HG03342 (cell line): ENCODE data around the gene MEGF11.

Experiments
- ATAC-seq: cut with Tn5 transposase; IDR thresholded peaks from one replicate; pipeline ENCODE4 v1.9.1; 2021; ENCODE audit warnings: mild to moderate bottlenecking, moderate library complexity; ENCODE audit not compliant: unreplicated experiment

Gene MEGF11

DNA sequence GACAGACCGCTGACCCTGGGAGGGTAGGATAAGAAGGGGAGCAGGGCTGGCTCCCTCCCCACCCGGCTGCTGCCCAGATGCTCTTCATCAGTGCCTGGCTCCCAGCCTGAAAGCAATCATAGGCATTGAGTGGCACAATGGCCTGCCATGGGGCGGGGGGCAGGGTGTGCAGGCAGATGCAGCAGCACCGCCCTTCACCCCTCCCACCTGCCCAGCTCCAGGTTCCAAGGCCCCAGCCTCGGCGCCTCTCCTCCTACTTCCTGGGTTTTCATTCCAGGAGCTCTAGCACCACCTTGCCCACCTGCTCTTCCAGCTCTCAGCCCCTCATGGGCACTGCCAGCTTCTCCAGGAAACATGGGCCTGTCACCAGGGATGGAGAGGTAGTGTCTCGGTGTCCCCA, 101.7 kb downstream of the MEGF11 start:
- ATAC-seq = no peak

DNA sequence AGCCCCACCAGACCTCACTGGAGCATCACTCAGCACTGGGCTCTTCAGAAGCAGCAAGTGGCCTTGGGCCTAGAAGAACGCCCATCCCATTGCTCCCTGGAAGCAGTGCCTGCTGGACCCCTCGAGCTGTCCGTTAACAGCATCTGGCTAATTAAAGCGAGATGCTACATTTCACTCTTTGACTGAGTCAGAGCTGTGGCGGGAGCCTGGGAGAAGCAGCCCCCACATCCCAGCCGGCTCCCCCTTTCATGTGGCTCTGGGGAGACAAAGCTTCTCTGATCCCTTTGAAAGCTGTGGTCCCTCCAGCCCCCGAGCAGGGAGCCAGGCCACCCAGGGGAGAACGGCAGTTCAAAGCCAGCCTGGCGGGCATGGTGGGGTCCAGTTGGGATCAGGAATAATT, 103.7 kb downstream of the MEGF11 start:
- ATAC-seq = no peak

DNA sequence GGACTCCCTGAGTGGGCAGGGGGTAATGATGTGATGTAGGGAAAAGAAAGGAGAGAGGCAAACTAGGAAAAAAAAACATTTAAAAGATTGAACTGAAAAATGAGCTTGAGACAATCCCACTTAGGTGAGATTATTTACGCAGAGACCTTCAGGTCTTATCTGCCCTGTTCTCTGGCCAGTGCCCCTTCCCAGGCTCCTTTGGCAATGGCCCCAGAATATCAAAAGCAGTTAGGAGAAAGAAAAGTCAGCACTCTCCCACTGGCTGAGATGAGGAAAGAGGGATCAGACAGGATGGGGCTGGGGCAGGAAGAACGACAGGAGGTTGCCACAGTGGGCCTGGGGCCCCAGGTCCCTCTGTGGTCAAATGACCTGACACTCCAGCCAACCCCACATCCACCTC, 105.4 kb downstream of the MEGF11 start:
- ATAC-seq = no peak

DNA sequence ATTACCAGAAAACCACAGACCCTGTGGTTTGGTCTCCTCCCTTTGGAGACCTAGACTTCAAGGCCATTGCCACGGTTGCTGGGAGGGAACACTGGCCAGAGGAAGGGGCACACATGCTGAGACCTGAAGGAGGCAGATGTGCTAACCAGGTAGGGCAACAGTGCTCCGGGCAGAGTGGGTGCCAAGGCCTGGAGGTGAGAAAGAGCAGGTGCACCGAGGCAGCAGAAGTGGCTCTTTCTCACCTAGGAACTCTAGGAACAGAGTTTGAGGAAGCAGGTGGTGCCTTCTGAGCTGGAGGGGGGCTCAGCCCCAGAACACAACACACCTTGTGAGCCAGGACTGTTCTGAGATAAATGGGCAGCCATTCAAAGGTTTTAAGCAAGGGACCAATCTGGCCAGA, 106.1 kb downstream of the MEGF11 start:
- no peak for ATAC-seq

DNA sequence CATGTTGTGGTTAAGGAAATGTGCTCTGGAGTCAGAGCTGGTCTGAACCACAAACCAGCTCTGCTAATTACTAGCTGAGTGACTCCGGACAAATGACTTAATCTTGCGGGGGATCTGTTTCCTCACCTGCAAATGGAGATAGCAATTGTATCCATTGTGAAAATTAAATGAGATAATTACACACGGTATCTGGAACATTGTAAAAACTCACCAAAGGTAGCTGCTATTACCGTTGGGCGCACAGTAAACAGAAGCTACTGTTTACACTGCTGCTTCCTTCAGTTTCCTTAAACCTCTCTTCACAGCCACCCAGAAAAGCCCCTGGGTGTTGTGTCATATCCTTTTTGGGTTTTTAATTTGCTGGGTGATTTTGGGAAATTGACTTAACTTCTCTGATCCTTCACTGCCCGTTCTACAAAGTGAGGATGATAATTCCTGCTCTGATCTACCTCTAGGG, 107.8 kb downstream of the MEGF11 start:
- no peak for ATAC-seq

DNA sequence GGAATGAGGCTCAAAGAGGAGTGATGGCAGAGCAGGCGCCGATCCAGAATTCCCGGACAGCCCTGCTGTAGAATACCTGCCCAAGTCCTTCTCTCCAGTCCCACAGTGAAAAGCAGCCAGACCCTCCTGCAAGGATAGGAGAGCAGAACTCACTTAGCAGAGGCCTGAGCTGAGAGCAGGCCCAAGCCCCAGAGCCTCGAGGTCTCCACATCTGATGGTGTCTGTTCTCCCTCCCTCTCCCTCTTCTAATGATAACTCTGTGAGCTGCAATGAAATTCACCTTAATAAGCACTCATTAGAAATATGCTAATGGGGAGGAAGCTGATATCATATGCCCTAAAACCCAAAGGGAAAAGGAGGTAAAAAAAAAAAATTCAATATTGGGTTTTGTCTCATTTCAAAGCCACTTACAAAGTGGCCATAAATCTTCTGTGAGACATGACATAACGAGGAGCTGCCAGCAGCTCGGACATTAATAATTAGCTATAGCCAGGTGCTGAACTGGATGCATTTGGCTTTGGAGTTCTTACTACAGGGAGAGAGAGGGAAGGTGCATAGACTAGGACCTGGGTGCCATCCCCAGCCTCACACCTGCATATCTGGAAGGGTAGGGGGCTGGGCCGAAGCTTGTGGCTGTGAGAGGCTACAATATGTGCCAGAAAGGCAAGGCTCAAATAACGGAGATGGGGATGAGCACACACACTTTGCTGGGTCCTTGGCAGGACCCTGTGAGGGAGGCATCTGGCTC, 108.4 kb downstream of the MEGF11 start:
- ATAC-seq = no peak

DNA sequence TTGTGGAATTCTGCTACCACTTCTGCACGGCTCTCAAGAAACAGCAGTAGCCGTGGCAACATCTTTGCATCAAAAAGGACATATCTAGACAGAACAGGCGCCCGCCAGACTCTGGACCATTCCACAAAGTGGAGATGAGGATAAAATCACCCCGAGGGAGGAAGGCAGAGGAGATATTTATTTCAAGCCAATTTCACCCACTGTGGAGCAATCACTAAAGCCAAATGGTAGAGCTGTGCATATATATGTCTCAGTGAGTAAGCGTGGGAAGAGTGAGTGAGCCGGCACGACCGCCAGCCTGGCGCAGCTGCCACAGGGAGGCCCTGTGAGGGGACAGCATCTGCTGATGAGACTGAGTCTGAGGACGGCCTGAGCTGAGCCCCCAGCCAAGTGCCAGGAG, 111.3 kb downstream of the MEGF11 start:
- no peak for ATAC-seq

DNA sequence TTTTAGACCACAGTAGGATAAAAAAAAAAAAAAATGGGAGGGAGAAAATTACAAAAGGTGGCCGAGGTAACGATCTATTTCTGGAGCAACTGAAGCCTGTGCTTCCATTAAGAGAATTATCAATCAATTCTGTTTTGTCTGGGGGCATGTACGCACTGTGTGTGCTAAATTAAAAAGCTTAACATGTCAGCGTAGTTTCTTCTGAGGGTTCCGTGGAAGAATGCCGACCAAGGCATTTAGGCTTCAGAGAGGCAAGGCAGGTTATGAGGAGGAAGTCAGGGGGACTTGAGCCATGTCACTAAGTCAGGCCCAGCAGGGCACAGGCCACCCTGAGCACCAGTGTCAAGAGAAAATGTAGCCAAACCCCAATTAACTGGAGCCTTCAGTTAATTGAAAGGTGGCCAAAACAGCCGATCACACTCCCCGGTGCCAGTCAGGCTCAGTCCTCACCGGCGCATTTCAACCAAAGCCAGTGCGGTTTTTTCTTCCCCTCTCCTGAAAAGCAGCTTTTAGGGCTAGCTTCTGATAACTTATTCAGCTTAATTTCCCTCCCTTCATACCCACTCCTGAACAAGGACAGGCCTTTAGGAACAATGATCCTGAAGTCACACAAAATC, 113.9 kb downstream of the MEGF11 start:
- no peak for ATAC-seq

DNA sequence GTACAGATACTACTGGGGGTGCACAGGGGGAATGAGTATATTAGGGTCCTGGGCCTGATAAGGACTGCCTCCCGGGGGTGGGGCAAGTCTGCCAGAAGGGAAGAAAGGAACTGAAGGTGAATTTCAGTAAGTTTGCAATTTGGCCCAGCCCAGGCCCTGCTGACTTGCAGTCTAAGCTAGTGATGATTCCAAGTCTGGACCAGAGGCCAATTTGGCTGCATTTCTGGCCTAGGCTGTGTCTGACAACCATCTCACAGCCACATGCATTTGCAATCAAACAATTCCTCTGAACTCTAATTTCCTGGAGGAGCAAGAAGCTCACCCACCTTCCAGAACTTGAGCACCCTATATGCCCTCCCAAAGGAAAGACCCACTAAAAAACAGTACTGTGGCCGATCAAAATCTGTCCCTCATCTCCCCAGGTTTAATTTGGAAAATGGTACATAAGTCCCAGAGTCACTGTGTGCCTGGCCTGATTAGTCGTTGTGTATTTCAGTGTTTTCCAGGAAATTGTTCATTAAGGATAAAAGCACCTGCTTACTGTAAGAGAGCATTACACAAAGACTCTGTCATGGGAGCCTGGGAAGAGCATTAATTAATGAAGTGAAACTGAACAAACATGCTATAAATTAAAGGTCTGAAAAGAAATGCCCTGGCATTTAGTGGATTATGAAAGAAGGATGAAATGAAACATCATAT, 114.5 kb downstream of the MEGF11 start:
- ATAC-seq = no peak

DNA sequence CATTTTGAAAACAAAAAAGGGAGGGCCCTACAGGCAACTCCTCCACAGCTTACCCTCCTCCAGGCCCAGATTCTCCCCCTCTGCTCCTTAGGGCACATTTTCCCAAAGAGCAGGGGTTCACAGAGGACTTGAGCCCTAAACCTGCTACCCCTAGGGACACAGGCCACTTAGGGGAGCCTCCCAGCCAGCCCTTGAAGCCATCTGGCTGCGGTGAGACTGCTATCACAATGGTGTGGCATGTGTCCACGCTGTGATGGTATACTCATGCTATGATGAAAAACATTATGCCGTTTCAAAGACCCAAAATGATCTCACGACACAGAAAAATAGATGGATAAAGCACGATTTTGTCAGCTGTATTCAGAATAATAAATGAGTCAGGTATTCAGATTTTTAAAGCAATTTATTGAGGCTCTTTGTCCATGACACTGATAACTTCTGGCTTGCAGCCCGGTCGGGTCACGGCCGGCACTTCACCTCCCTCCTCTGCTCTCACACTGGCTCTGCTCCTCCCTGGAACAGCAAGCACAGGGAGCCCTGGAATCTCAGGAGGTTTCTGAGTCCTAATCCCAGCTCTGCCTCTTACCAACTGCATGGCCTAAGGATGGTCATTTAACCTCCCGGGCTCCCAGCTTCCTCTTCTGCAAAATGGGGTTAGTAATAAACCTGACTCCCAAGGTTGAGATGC, 115.3 kb downstream of the MEGF11 start:
- ATAC-seq = no peak

DNA sequence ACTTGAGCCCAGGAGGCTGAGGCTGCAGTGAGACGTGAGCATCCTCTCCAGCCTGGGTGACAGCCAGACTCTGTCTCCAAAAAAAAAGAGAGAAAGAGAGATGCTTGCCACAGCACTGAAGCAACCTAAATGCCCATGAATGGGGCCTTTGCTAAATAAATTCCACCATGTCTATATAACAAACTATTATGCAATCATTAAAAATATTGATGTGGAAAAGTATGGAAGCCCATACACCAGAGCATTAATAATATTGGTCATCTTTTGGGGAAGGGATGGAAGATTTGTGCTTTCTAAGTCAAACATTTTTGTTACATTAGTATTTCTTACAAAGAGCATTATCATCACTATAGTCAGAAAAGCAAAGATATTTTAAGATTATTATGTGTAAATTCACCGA, 116.6 kb downstream of the MEGF11 start:
- ATAC-seq = no peak

DNA sequence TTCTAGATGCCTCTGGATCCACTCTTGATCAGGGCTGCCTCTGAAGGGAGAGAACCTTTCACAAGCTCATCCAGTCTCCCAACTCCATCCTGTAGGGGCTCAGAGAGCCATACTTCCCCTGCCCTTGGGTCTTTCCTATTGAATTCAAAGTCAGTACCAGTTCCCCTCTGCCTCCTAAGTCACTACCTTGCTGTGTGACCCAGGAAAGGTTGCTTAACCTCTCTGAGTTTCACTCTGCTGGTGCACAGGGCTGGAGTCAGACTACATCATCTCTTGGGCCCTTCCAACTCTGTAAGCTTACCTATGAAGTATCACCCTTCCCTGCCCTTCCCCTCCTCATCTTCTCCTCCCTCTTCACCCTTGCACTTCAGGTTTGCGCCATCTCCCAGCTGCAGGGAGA, 117.9 kb downstream of the MEGF11 start:
- ATAC-seq = no peak

DNA sequence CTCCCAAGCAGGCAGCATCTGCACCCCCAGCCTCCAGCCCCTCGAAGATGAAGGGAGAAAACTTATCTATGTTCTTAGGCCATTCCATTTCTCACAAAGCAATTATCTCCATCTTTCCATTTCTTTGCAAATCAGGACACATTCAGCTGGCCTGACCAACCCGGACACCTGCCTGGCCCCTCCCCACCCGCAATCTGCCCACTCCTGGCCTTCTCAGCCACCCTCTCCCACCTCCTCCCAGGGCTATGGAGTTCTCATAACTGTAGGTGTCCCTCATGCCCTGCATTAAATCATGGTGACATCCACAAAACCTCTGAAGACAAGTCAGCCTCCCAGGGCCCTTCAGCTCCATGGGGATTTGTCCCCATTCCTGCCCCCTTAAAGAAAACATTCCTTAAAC, 119.3 kb downstream of the MEGF11 start:
- ATAC-seq = no peak

DNA sequence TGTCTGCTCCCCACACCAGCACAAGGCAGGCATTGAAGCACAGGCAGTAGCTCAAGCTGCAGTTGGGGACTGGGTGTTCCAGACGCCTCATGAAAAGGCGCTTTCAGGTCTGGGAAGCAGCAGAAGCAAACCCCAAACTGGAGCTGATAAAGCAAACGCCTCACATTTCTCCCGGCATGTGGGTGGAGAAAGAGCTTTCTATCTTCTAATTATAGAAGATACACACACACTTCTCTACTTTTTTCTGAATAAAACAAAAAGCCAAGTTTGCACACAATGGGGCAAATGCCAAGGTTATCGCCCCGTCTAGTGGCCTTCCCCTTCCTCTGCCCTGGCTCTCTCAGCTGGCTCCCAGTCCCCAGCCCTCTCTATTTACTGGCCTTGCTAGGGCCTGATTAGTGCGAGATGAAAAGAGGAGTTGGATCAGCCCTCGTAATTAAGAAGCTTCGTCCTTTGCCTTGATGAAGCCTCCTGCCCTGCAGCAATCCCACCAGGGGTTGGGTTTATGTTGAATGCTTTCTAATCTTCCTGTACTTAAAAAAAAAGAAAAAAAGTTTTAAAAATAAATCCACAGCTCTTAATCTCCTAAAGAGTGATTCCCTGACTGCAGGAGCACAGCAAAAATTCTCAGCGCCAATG, 120.2 kb downstream of the MEGF11 start:
- ATAC-seq = no peak

DNA sequence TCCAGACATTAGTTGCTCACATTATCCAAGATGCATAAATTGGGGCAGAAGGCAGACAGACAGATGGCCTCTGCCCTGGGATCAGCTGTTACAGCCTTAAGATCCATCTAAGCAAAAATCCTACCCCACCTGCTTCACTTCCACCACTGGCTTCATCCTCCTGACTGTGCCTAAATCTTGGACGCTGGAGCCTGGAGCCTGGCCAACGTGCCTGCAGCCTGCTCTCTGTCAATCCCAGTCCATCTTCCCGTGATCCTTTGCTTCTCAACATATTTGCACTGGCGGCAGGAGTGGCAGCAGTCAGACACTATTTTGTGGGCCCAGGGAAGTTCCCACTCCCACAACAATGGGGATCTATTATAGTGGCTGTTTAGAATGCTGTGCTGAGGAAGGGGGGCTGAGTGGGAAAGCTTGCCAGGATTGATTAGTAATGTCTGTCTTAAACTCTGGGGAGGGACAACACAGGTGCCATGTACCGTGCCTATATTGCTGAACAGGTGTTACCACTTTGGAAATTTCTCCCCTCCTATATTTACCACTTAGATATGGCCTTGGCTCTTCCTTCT, 121.2 kb downstream of the MEGF11 start:
- no peak for ATAC-seq

DNA sequence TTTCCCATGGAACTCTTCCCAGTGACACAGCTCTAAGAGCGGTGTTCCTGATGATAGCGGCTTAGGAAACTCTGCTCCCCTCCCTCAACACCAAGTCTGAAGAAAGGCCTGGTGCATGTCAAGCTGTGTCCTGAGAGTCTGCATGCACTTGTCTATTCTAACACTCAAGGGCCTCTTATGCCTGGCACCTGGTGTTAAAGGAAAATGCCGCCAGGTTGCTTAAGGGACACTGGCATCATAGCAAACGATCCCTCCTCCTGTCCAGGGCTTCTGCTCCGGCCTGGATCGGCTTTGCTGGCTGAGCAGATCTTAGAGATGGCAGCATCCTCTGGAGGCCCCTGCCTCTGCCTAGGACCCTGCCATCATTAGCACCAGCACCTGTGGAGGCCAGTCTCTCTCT, 121.7 kb downstream of the MEGF11 start:
- no peak for ATAC-seq

DNA sequence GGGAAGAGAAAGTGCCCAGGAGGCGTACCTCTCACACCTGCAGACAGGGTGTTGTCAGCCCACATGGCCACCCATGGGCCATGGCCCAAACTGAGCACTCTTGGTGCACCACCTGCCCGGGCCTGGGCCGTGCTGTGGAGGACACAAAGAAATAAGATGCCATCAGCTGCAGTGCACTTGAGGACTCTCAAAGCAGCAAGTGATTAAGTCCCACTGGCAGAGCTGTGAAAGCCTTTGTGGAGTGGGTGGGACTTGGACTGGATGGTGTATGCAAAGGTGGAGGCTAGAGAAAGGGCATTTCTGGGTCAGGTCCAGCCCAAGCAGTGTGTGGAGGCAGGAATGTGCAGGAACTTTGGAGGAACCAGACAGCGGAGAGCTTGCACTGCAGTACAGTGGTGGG, 122.3 kb downstream of the MEGF11 start:
- no peak for ATAC-seq

DNA sequence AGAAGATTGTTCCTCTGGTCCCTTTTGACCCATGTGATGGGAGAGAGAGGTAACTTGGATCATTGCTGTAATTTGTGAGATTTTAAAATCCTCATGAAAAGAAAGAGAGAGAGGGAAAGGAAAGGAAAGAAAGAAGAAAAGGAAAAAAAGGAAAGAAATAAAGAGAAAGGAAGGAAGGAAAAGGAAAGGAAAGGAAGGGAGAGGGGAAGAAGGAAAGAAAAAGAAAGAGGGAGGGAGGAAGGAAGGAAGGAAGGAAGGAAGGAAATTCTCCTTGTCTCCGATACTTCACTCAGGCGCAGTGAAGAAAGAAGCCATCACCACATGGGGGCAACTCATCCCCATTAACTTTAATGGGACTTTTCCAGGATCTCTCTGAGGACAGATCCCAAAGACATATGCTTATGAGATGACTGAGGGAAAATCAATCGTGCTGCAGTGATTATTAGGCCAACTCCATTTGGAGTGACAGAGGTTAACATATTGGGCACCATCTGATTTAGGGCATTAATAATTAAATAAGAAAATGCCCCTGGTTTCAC, 123.0 kb downstream of the MEGF11 start:
- ATAC-seq = no peak

DNA sequence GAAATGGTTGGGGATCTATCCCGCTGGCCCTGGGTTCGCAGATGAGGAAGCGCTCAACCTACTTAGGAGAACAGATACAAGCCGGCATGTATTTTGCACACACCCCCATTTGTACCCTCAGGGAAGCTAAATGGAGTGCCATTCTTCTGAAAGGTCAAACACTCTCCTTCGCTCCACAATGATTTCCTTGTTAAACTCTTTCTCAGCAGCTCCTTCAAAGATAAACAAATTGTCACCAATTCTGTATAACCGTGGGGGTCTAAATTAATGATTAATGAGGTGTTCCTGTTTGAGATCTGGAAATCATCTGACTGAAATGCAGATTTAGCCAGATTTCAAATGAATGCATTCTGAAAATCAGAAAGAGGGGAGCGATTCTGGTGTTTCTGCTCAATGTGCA, 124.0 kb downstream of the MEGF11 start:
- ATAC-seq = no peak

DNA sequence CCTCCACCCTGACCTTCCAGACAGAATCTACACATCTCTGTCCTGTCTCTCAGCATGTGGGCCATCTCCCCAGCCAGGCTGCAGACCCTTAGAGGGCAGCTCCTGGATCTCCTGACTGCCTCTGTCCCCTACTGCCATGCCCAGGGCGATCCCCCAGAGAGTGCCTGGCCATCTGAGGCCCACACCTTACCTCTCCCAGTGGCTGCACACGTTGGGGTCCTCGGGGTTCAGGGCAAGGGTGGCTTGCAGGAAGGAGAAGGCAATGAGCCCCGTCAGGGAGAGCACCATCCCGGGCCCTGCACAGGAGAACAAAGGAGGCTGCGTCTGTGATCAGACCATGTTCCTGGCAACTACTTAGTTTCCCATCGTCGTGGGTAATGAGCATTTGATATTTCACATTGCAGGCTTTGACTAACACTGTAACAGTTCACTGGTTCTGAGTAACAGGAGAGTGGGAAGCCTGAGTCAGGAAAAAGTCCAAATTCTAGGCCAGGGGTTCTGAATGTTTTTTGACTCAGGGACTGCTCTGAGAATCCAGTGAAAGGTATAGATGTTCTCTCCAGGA, 125.4 kb downstream of the MEGF11 start:
- no peak for ATAC-seq
